Stimulated activated effector memory CD8-positive, alpha-beta T cell treated with anti-CD3 and anti-CD28 coated beads, Interleukin-12 subunit alpha, Interleukin-12 subunit beta, amount 100 ng/mL, for 72 hours (primary cell): ENCODE results near the gene UBE2M.
"Not testable (repeated sequence)": the region's sequence is repeated elsewhere in the genome, so short reads cannot be mapped to it uniquely, and the experiment has no call there.

Experiments used
- ATAC-seq: fragments of 150-1000 bp; cut with Tn5 transposase; 2 replicates; pipeline ENCODE4 v1.10.0; 2021
- DNase-seq, 2 donors: peaks; one replicate each; pipeline ENCODE4 v3.0.0; 2021 to 2022; ENCODE audit warnings: low spot score in 2 of 2
- H3K27ac Mint-ChIP-seq: one replicate; pipeline ENCODE4 v1.8.0; 2022; ENCODE audit warnings: mild to moderate bottlenecking, mixed read lengths
- H3K36me3 Mint-ChIP-seq: one replicate; pipeline ENCODE4 v1.8.0; 2022; ENCODE audit warnings: mild to moderate bottlenecking, mixed read lengths
- H3K4me1 Mint-ChIP-seq: one replicate; pipeline ENCODE4 v1.8.0; 2022; ENCODE audit warnings: mixed read lengths
- H3K4me3 Mint-ChIP-seq: one replicate; pipeline ENCODE4 v1.8.0; 2022; ENCODE audit warnings: mild to moderate bottlenecking, mixed read lengths
- H3K9me3 Mint-ChIP-seq: one replicate; pipeline ENCODE4 v1.8.0; 2022; ENCODE audit warnings: mixed read lengths

Gene UBE2M

GRCh38 chr19:58516246-58516836, 42.1 kb downstream of the UBE2M start:
- DNase-seq: no peak
- no peaks in the 10 kb centered on the region for H3K9me3 Mint-ChIP-seq

GRCh38 chr19:58515259-58515658, 43.2 kb downstream of the UBE2M start:
- DNase-seq (no peak), ATAC-seq (no peak)
- Mint-ChIP-seq H3K27ac (peak overlapping the region; percentile 54), H3K9me3 (no peaks in the 10 kb centered on the region), H3K4me3 (peak overlapping the region; percentile 82), H3K36me3 (peaks cover 64% of the 10 kb centered on the region), H3K4me1 (peaks cover 65% of the 10 kb centered on the region)

More at GRCh38 chr19:58516246-58516836, 42.1 kb downstream of the UBE2M start:
- H3K36me3 Mint-ChIP-seq: peaks cover 64% of the 10 kb centered on the region
- H3K4me3 Mint-ChIP-seq: peak overlapping the region; percentile 82
- H3K4me1 Mint-ChIP-seq: peaks cover 69% of the 10 kb centered on the region
- no peak for ATAC-seq
- H3K27ac Mint-ChIP-seq: peak overlapping the region; percentile 54

GRCh38 chr19:58514564-58515022, 43.8 kb downstream of the UBE2M start:
- H3K4me1 Mint-ChIP-seq: peaks cover 58% of the 10 kb centered on the region
- DNase-seq: no peak
- peak overlapping the region; percentile 86 for H3K27ac Mint-ChIP-seq
- peak overlapping the region; percentile 82 for H3K4me3 Mint-ChIP-seq
- peaks cover 57% of the 10 kb centered on the region for H3K36me3 Mint-ChIP-seq
- no peaks in the 10 kb centered on the region for H3K9me3 Mint-ChIP-seq
- ATAC-seq: no peak

- Mint-ChIP-seq H3K9me3 (no peaks in the 10 kb centered on the region), H3K27ac (peak overlapping the region; percentile 86), H3K36me3 (peaks cover 50% of the 10 kb centered on the region), H3K4me3 (peak overlapping the region; percentile 82), H3K4me1 (peaks cover 51% of the 10 kb centered on the region)
- ATAC-seq: peak; percentile 93
- peak; percentile 96 to 98 for DNase-seq
These were observed 44.5 kb downstream of the UBE2M start for GRCh38 chr19:58513694-58514563.

GRCh38 chr19:58513213-58513693, 45.2 kb downstream of the UBE2M start:
- H3K4me1 Mint-ChIP-seq: peaks cover 44% of the 10 kb centered on the region
- peak; percentile 1 for ATAC-seq
- peak overlapping the region; percentile 86 for H3K27ac Mint-ChIP-seq
- DNase-seq: no peak
- H3K4me3 Mint-ChIP-seq: peak overlapping the region; percentile 82
- peaks cover 47% of the 10 kb centered on the region for H3K36me3 Mint-ChIP-seq
- no peaks in the 10 kb centered on the region for H3K9me3 Mint-ChIP-seq

GRCh38 chr19:58511353-58512208, 46.8 kb downstream of the UBE2M start, which contains the start of gene SLC27A5:
Gene SLC27A5, minus strand, starts transcription at chr19:58511992. Its CDS starts 37 bp downstream, at chr19:58511955.
- H3K4me1 Mint-ChIP-seq: peaks cover 33% of the 10 kb centered on the region
- H3K9me3 Mint-ChIP-seq: peaks cover 4% of the 10 kb centered on the region
- no peak within 1 kb of the TSS for H3K4me3 Mint-ChIP-seq
- H3K27ac Mint-ChIP-seq: peak within 1 kb of the TSS; percentile 77
- no peak for ATAC-seq
- no peak for DNase-seq
- peaks cover 43% of the 10 kb centered on the region for H3K36me3 Mint-ChIP-seq

GRCh38 chr19:58510084-58510862, 48.1 kb downstream of the UBE2M start:
- Mint-ChIP-seq H3K4me1 (peaks cover 23% of the 10 kb centered on the region), H3K27ac (peak overlapping the region; percentile 37), H3K9me3 (peaks cover 4% of the 10 kb centered on the region), H3K36me3 (peaks cover 30% of the 10 kb centered on the region), H3K4me3 (no peak overlapping the region)
- no peak for DNase-seq
- no peak for ATAC-seq

- H3K4me3 Mint-ChIP-seq: no peak overlapping the region
- DNase-seq (no peak), ATAC-seq (no peak)
- peaks cover 25% of the 10 kb centered on the region for H3K36me3 Mint-ChIP-seq
- peaks cover 21% of the 10 kb centered on the region for H3K4me1 Mint-ChIP-seq
- peak overlapping the region; percentile 37 for H3K27ac Mint-ChIP-seq
- peaks cover 4% of the 10 kb centered on the region for H3K9me3 Mint-ChIP-seq
These were observed 48.7 kb downstream of the UBE2M start for GRCh38 chr19:58509731-58510083.

- not testable (repeated sequence) for ATAC-seq, H3K9me3 Mint-ChIP-seq, DNase-seq, H3K4me1 Mint-ChIP-seq, H3K27ac Mint-ChIP-seq, H3K4me3 Mint-ChIP-seq, H3K36me3 Mint-ChIP-seq
These were observed 50.7 kb downstream of the UBE2M start for GRCh38 chr19:58507602-58508223.
